ENCODE results near the gene SOS2.

DNA sequence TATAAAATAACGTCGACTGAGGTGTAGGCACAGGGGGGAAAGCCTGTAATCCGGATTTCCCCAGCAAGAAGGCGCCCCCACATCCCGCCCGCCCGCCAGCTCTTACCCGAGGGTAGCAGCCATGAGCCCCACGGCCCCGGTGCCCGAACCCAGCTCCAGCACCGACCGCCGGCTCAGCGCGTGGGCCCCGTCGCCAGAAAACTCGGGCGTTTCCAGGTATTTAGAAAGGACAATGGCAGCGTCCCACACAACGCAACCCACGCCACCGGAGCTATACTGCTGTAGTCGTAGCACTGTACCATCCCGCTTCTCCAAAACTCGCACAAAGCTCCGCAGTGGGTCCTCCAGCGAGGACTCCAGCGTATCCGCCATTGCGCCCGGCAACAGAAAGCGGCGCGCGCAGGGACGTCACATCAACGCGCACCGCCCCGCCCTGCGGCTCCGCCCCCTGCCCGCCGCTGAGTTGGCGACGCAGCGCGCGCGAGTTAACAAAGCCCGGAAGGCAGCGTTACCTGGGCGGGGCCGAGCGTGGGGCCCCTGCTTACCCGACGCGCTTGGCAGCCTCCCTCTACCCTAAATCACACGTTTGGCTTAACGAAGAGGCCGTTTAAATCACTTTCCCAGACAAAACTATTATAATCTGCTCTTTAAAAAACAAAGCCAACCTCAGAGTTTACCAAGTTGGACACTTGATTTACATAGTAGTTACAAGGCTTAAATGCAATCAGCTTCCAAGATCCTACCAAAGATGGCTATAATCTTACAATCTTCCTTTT, 115.0 kb downstream of the SOS2 start, which contains the start of gene VCPKMT:
- TF ChIP-seq, protein P1, sequence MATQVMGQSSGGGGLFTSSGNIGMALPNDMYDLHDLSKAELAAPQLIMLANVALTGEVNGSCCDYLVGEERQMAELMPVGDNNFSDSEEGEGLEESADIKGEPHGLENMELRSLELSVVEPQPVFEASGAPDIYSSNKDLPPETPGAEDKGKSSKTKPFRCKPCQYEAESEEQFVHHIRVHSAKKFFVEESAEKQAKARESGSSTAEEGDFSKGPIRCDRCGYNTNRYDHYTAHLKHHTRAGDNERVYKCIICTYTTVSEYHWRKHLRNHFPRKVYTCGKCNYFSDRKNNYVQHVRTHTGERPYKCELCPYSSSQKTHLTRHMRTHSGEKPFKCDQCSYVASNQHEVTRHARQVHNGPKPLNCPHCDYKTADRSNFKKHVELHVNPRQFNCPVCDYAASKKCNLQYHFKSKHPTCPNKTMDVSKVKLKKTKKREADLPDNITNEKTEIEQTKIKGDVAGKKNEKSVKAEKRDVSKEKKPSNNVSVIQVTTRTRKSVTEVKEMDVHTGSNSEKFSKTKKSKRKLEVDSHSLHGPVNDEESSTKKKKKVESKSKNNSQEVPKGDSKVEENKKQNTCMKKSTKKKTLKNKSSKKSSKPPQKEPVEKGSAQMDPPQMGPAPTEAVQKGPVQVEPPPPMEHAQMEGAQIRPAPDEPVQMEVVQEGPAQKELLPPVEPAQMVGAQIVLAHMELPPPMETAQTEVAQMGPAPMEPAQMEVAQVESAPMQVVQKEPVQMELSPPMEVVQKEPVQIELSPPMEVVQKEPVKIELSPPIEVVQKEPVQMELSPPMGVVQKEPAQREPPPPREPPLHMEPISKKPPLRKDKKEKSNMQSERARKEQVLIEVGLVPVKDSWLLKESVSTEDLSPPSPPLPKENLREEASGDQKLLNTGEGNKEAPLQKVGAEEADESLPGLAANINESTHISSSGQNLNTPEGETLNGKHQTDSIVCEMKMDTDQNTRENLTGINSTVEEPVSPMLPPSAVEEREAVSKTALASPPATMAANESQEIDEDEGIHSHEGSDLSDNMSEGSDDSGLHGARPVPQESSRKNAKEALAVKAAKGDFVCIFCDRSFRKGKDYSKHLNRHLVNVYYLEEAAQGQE (IDR thresholded peaks at IDR 0.05; ENCODE audit: low read depth, low read length): no peak
- TF ChIP-seq MXI1 (IDR thresholded peaks at IDR 0.05; ENCODE audit: low read depth, low read length): peak; percentile 89; the same call in 1 of the 2 replicates
- TF ChIP-seq ESRRA (IDR thresholded peaks at IDR 0.05; ENCODE audit: low read length): no peak
- TF ChIP-seq, protein P2, sequence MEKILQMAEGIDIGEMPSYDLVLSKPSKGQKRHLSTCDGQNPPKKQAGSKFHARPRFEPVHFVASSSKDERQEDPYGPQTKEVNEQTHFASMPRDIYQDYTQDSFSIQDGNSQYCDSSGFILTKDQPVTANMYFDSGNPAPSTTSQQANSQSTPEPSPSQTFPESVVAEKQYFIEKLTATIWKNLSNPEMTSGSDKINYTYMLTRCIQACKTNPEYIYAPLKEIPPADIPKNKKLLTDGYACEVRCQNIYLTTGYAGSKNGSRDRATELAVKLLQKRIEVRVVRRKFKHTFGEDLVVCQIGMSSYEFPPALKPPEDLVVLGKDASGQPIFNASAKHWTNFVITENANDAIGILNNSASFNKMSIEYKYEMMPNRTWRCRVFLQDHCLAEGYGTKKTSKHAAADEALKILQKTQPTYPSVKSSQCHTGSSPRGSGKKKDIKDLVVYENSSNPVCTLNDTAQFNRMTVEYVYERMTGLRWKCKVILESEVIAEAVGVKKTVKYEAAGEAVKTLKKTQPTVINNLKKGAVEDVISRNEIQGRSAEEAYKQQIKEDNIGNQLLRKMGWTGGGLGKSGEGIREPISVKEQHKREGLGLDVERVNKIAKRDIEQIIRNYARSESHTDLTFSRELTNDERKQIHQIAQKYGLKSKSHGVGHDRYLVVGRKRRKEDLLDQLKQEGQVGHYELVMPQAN (conservative IDR thresholded peaks at IDR 0.05): peak; percentile 89
- TF ChIP-seq YBX1 (IDR thresholded peaks at IDR 0.05): no peak
- TF ChIP-seq TCF7 (IDR thresholded peaks at IDR 0.05; ENCODE audit: borderline replicate concordance): no peak
- peak; percentile 93 for TF ChIP-seq POLR2A (IDR thresholded peaks at IDR 0.05; ENCODE audit: low read depth, low read length)
- TF ChIP-seq, protein P3, sequence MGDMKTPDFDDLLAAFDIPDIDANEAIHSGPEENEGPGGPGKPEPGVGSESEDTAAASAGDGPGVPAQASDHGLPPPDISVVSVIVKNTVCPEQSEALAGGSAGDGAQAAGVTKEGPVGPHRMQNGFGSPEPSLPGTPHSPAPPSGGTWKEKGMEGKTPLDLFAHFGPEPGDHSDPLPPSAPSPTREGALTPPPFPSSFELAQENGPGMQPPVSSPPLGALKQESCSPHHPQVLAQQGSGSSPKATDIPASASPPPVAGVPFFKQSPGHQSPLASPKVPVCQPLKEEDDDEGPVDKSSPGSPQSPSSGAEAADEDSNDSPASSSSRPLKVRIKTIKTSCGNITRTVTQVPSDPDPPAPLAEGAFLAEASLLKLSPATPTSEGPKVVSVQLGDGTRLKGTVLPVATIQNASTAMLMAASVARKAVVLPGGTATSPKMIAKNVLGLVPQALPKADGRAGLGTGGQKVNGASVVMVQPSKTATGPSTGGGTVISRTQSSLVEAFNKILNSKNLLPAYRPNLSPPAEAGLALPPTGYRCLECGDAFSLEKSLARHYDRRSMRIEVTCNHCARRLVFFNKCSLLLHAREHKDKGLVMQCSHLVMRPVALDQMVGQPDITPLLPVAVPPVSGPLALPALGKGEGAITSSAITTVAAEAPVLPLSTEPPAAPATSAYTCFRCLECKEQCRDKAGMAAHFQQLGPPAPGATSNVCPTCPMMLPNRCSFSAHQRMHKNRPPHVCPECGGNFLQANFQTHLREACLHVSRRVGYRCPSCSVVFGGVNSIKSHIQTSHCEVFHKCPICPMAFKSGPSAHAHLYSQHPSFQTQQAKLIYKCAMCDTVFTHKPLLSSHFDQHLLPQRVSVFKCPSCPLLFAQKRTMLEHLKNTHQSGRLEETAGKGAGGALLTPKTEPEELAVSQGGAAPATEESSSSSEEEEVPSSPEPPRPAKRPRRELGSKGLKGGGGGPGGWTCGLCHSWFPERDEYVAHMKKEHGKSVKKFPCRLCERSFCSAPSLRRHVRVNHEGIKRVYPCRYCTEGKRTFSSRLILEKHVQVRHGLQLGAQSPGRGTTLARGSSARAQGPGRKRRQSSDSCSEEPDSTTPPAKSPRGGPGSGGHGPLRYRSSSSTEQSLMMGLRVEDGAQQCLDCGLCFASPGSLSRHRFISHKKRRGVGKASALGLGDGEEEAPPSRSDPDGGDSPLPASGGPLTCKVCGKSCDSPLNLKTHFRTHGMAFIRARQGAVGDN (IDR thresholded peaks at IDR 0.05): peak; percentile 88
- TF ChIP-seq POLR2AphosphoS5 (IDR thresholded peaks at IDR 0.05; ENCODE audit: low read length): peak; percentile 93
- TF ChIP-seq, protein P4, sequence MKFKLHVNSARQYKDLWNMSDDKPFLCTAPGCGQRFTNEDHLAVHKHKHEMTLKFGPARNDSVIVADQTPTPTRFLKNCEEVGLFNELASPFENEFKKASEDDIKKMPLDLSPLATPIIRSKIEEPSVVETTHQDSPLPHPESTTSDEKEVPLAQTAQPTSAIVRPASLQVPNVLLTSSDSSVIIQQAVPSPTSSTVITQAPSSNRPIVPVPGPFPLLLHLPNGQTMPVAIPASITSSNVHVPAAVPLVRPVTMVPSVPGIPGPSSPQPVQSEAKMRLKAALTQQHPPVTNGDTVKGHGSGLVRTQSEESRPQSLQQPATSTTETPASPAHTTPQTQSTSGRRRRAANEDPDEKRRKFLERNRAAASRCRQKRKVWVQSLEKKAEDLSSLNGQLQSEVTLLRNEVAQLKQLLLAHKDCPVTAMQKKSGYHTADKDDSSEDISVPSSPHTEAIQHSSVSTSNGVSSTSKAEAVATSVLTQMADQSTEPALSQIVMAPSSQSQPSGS (IDR thresholded peaks at IDR 0.05; ENCODE audit: low read length): no peak
